GM12864 (cell line): ENCODE results near the gene PCNX2.

Experiments
- DNase-seq: peaks from one replicate; pipeline ENCODE4 v3.0.0-alpha.2; 2011; ENCODE audit warnings: low read depth
- H3K4me3 ChIP-seq: 2 replicates; pipeline ENCODE4 v1.5.1; 2011; ENCODE audit warnings: mild to moderate bottlenecking, low read depth, low read length, control low read depth
- TF ChIP-seq, protein P1 (sequence below): IDR thresholded peaks from 2 replicates; pipeline ENCODE4 v1.5.1; 2011; ENCODE audit warnings: low read depth, mild to moderate bottlenecking, moderate library complexity, low read length, control low read depth, inconsistent platforms; ENCODE audit errors: missing control alignments

Gene PCNX2

DNA sequence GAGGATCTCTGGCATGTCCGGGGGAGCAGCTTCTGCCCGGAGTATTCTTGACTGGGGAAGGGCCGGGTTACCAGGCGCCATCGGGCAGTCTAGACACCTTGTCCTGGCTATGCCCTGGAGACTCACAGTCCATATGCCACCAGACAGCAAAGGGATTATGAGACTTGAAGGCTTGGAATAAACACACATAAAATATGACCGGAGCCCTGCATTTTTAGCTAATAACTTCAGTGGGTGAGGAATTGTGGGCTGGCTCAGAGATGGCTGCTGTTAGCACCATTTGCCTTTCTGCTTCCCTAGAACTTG lies 329.7 kb downstream of the PCNX2 start:
- no peak for DNase-seq
- TF ChIP-seq, protein P1, sequence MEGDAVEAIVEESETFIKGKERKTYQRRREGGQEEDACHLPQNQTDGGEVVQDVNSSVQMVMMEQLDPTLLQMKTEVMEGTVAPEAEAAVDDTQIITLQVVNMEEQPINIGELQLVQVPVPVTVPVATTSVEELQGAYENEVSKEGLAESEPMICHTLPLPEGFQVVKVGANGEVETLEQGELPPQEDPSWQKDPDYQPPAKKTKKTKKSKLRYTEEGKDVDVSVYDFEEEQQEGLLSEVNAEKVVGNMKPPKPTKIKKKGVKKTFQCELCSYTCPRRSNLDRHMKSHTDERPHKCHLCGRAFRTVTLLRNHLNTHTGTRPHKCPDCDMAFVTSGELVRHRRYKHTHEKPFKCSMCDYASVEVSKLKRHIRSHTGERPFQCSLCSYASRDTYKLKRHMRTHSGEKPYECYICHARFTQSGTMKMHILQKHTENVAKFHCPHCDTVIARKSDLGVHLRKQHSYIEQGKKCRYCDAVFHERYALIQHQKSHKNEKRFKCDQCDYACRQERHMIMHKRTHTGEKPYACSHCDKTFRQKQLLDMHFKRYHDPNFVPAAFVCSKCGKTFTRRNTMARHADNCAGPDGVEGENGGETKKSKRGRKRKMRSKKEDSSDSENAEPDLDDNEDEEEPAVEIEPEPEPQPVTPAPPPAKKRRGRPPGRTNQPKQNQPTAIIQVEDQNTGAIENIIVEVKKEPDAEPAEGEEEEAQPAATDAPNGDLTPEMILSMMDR: no peak
- H3K4me3 ChIP-seq: no peak overlapping the region

DNA sequence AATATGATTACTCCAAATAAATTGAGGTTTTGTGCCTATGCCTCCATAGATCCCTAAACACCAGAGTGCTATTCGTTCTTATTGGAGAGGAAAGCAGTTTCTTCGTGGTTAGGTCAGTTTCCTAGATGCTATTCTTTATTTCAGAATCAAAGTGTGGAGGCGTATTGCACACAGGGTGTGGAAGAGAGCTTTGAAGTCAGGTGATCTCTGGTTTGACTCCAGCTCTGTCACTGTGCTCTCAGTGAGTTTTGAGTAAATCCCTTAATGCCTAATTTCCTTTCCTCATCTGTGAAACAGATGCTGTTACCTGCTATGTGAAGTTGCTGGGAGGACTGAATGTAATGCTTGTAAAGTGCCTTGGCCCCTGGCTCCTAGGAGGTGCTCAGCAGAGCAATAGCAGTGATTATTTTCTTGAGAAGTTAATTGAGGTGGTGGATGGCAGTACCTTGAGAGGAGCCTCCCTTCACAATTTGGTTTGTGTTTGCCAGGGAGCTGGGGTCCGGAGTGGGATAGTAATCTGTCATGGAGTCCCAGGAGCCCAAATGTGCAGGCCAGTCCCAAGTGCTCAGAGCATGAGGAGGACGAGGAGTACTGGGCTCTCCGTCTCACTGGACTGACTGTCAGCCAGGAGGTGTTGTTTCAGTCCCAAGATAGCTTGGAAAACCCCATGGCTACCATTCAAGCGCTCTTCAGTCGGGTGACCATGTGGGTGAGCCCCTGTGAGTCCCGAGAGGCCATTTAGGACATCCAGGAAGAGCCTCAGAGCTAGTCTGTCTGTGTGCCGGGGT lies 330.2 kb downstream of the PCNX2 start:
- no peak for DNase-seq
- H3K4me3 ChIP-seq: no peak overlapping the region
- TF ChIP-seq, protein P1: no peak

DNA sequence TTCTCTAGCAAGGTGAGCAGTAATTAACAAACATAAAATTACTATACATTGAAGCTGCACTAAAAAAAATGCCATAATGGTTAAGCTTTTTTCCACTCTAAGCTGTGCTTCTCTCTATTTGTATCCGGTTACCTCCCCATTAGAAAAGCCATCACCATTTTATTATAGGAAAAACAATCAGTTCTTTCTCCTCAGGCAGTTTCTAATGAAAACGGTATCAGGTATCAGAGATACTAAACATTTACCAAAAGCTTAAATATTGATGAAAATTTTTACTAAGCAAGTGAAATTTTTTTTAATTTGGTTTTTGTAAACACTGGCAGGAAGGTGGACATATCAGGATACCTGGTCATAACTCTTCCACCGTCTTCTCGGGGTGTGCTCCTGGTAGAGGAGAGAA lies 330.9 kb downstream of the PCNX2 start:
- no peak overlapping the region for H3K4me3 ChIP-seq
- no peak for DNase-seq
- TF ChIP-seq, protein P1: no peak

DNA sequence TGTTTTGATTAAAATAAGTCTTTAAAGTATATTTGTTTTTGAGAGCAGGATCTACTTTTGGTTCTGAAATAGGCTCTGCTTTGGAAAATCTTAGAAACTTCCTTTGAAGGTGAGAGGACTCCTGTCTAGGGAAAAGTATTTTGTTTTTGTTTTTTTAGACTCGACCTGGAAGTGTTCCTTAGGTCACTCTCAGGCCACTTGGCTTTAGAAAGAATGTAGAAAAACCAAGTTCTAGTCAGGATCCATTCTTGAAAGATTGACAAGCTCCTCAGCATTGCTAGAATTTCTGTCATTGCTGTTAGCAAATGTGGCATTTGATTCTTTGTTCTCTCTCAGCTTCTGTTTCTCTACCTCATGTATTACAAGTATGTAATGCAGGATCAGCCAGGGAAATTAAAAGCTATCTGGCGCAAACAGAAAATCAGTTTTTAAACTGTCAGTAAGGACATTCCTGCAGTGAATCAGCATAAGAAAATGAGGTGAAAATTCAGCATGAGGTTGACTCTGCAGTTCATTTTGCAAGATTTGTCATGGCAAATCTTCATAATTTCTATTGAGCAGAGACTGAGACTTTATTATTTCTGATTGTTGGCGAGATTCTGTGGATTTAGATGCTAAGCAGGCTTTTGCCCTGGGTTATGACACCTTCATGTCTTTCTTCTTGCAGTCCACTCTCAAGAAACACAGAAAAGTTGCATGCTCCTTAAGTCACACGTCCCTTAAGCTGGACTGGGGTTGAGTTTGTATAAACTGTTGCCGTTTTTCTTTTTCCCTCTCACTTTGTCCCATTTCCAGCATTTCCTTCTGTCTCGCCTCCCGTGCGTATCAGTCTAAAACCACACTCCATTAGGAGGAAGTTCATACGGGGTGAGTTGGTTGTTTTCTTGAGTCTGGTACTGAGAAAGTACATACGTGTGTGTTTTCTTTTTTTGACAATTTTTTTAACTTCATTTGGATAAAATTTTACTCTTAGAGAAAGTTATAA lies 332.5 kb downstream of the PCNX2 start:
- H3K4me3 ChIP-seq: no peak overlapping the region

DNA sequence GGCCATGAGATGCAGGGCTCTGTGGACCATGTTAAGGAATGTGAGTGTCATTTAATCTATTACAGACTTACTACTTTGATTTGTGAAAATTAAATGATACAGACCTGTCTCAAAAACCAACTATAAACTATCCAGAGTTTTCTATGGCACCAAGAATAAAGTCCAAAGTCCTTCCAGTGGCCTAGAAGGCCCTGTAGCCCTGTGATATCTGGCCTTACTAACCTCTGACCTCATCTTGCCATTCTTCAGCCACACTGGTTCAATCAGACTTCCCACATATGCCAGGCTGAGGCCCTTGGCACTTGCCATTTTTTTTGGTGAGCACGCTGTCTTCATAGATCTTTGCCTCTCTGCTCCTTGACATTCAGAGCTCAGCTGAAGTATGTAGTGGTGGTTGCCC lies 337.5 kb downstream of the PCNX2 start:
- no peak overlapping the region for H3K4me3 ChIP-seq
- no peak for DNase-seq
- TF ChIP-seq, protein P1: no peak

More for the DNA sequence above, 332.5 kb downstream of the PCNX2 start:
- no peak for DNase-seq
- TF ChIP-seq, protein P1: no peak

DNA sequence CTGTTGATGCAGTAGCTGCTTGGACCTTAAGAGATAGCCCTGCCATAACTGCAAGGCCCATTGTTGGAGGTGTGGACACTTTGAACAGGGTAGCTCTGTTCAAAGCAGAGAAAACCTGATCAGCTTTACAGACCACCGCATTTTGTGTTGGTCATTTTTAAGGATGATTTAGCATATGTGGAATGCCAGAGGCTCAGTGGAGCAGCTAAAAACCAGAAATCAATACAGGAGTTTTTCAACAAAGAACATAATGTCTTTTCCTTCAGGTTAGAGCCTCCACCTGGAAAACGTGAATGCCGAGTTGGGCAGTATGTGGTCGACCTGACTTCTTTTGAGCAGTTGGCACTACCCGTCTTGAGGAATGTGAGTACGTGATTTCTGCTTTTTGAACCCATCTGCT lies 339.4 kb downstream of the PCNX2 start:
- no peak overlapping the region for H3K4me3 ChIP-seq
- DNase-seq: no peak
- TF ChIP-seq, protein P1: no peak
